ENCODE measurements around the gene SOCS4. TPM values are rescaled to one million over a fixed set of nuclear protein-coding genes. Genes with fewer than 3 reads are reported as not detected.

SOCS4 gene
- total and polyA plus RNA-seq, 2 of the 13 experiments (the other 11 are each of a cell fraction or from before 2014, with no cell fraction given), result 4.0 to 10.0 TPM

- TF ChIP-seq ZNF878 (CRISPR knock-in tag; IDR thresholded peaks at IDR 0.05) (no peak), WIZ (CRISPR knock-in tag; IDR thresholded peaks at IDR 0.05) (0 out of 2 replicates have a peak, but pooled peaks have one; percentile 29), ZNF329 (CRISPR knock-in tag; IDR thresholded peaks at IDR 0.05; ENCODE audit: low read depth) (no peak), KAT7 (CRISPR knock-in tag; IDR thresholded peaks at IDR 0.05; ENCODE audit: borderline replicate concordance) (peak; percentile 85), ZNF883 (CRISPR knock-in tag; IDR thresholded peaks at IDR 0.05; ENCODE audit: not compliant biosample characterization) (peak; percentile 87), CREBL2 (CRISPR knock-in tag; IDR thresholded peaks at IDR 0.05; ENCODE audit: borderline replicate concordance) (no peak), ZNF143 (CRISPR knock-in tag; IDR thresholded peaks at IDR 0.05) (no peak), BRF2 (CRISPR knock-in tag; IDR thresholded peaks at IDR 0.05) (peak; percentile 81; the same call in 1 of the 2 replicates), TEAD2 (CRISPR knock-in tag; IDR thresholded peaks at IDR 0.05) (no peak), ZNF687 (CRISPR knock-in tag; IDR thresholded peaks at IDR 0.05) (peak; percentile 97), ARHGAP35 (CRISPR knock-in tag; IDR thresholded peaks at IDR 0.05; ENCODE audit: borderline replicate concordance) (no peak), ZNF276 (CRISPR knock-in tag; IDR thresholded peaks at IDR 0.05; ENCODE audit: low read depth) (peak; percentile 90; the same call in 1 of the 2 replicates), ADNP (CRISPR knock-in tag; IDR thresholded peaks at IDR 0.05) (no peak), ZBTB21 (CRISPR knock-in tag; IDR thresholded peaks at IDR 0.05) (peak; percentile 62; the same call in 1 of the 2 replicates), ZNF75D (CRISPR knock-in tag; IDR thresholded peaks at IDR 0.05; ENCODE audit: borderline replicate concordance) (no peak), ZNF784 (CRISPR knock-in tag; IDR thresholded peaks at IDR 0.05; ENCODE audit: borderline replicate concordance) (peak; percentile 58; the same call in 1 of the 2 replicates), ZSCAN5A (CRISPR knock-in tag; IDR thresholded peaks at IDR 0.05; ENCODE audit: borderline replicate concordance) (no peak), MED1 (CRISPR knock-in tag; IDR thresholded peaks at IDR 0.05) (no peak; the same call in 1 of the 2 replicates), MTF2 (CRISPR knock-in tag; IDR thresholded peaks at IDR 0.05; ENCODE audit: borderline replicate concordance) (no peak)
These were observed at the start of gene SOCS4, which contains the start of gene WDHD1 (continued) for GRCh38 chr14:55026793-55027561.
